ENCODE measurements around the gene PHOX2A.

DNA sequence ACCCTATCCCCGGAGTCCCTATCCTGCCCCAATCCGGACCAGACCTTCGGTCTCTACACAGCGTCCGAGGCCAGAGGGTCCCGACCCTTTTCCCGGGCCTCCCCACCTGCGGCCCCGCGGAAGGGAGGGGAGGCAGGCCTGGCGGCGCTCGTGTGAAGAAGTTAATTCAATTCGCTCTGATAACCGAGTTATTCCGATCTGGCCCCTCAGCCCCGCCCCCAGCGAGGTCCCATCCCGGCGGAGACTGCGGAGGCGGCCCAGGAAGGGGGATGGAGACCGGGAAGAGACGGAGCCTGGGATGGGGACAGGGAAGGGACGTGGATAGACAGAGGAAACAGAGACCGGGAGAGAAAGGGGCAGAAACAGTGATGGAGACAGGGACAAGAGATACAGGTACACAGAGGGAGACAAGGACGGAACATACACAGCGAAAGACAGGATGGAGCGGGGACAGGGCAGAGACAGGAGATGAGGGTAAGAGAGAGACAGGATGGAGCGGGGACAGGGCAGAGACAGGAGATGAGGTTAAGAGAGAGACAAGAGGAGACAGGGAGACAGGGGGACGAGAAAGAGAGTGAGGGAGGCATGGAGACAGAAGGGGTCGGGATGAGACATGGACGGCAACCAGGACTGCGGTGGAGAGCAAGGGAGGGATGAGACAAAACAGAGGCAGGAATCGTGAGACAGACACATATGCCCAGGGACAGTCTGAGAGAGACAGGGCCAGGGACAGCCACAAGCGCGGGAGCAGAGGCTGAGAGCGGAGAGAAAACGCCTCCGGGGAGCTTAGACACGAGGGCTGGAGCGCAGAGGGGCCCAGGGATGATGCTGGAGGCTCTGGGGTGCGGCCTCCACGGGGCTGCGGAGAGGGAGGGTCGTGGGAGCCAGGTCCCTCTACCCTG, 636 bp upstream of the PHOX2A start:
- no peak for TF ChIP-seq POLR2AphosphoS5 (IDR thresholded peaks at IDR 0.05; ENCODE audit: low read depth, low read length)
- TF ChIP-seq TAF1 (IDR thresholded peaks at IDR 0.05; ENCODE audit: borderline replicate concordance, insufficient read depth, low read length) = no peak
- TF ChIP-seq REST (IDR thresholded peaks at IDR 0.05; ENCODE audit: insufficient read depth in 1 of 2, low read depth in 2 of 2, low read length in 2 of 2) = no peak
